Superior temporal gyrus (tissue), 1 donor: ENCODE data around the gene GGPS1.
"Not testable (repeated sequence)": the region's sequence is repeated elsewhere in the genome, so short reads cannot be mapped to it uniquely, and the experiment has no call there.

Experiments used
- DNase-seq: peaks from one replicate; pipeline ENCODE4 v3.0.0-alpha.2; 2016; ENCODE audit errors: extremely low spot score

The GGPS1 gene

DNA sequence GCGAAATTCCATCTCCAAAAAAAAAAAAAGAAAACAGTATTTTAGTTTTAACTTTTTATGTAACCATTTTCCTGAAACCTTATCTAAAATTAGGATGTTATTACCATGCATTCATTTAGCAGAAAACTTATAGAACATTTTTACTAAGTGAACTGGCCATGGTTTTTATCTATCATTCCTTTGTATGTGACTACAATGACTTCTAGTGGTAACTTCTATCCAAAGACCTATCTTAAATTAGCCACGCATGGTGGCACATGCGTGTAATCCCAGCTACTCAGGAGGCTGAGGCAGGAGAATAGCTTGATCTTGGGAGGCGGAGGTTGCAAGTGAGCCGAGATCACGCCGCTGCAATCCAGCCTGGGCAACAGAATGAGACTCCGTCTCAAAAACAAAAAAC, 11.4 kb downstream of the GGPS1 start:
- no peak for DNase-seq

- DNase-seq = no peak
These were observed 13.0 kb downstream of the GGPS1 start for GRCh38 chr1:235341334-235341733.

- DNase-seq = no peak
These were observed 13.7 kb downstream of the GGPS1 start for GRCh38 chr1:235342039-235342438.

- DNase-seq = no peak
These were observed 14.1 kb downstream of the GGPS1 start for GRCh38 chr1:235342471-235342870.

- DNase-seq = no peak
These were observed 15.4 kb downstream of the GGPS1 start for GRCh38 chr1:235343726-235344125.

DNA sequence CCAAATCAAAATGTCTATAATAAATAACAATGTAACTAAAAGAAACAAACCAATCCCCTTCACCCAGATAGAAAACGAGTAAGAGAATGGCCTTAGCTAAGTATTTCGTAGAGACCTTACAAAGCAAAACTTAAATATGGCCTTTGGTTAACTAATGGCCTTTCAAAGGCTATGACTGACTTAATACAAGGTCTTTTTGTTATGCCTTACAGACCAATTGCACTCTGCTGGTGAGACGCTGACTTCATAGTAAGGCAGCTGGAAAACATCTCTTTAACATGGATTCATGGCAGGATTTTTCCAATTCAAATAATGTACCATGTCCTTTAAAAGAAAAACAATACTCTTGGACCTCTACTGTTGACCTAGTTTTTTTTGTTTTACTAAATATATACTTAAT, 23.1 kb downstream of the GGPS1 start:
- no peak for DNase-seq

GRCh38 chr1:235351898-235352297, 23.5 kb downstream of the GGPS1 start:
- no peak for DNase-seq

DNA sequence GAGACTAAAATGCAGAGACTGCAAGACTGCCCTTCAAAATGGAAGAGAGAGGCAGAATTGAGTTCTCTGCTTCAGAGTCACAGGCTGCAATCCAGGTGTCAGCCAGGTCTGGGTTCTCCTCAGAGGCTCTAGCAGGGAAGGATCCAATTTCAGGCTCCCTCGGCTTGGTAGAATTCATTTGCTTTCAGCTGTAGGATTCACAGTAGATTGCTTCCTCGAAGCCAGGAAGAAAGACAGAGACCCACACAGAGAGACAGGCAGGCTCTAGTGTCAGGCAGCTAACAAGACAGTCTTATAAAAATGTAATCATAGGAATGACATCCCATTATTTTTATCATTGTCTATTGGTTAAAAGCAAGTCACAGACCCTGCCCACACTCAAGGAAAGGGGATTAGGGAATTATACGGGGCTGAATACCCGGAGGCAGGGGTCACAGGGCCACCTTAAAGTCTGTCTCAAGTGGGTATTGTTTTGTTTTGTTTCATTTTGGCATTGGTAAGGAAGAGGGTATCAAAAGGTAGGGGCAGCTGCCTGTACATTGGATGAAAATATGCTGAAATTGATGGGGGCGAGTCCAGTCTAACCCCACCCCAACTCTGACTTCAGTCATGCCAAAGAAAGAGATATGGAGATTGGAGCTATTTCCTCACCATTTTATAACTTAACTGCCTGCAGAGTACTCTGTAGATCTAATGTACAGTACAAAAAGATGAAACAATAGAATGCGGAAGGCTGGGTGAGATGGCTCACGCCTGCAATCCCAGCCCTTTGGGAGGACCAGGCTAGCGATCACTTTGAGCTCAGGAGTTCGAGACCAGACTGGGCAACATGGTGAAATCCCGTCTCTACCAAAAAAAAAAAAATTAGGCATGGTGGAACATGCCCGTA, 29.4 kb downstream of the GGPS1 start:
- no peak for DNase-seq

GRCh38 chr1:235358899-235359298, 30.5 kb downstream of the GGPS1 start:
- no peak for DNase-seq

- DNase-seq = not testable (repeated sequence)
These were observed 35.8 kb downstream of the GGPS1 start for GRCh38 chr1:235364189-235364588.

DNA sequence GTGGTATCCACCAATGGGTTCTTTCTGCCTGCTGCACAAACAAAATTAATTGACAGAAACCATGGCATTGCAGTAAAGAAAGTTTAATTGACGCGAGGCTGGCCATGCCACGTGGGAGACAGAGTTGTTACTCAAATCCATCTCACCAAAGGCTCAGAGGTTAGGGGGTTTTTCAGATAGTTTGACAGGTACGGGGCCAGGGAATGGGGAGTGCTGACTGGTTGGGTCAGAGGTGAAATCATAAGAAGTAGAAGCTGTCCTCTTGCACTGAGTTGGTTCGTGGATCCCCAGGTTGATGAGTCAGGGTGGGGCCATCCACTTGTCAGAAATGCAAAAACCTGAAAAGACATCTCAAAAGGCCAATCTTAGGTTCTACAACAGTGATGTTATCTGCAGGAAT, 37.9 kb downstream of the GGPS1 start:
- DNase-seq = no peak

DNA sequence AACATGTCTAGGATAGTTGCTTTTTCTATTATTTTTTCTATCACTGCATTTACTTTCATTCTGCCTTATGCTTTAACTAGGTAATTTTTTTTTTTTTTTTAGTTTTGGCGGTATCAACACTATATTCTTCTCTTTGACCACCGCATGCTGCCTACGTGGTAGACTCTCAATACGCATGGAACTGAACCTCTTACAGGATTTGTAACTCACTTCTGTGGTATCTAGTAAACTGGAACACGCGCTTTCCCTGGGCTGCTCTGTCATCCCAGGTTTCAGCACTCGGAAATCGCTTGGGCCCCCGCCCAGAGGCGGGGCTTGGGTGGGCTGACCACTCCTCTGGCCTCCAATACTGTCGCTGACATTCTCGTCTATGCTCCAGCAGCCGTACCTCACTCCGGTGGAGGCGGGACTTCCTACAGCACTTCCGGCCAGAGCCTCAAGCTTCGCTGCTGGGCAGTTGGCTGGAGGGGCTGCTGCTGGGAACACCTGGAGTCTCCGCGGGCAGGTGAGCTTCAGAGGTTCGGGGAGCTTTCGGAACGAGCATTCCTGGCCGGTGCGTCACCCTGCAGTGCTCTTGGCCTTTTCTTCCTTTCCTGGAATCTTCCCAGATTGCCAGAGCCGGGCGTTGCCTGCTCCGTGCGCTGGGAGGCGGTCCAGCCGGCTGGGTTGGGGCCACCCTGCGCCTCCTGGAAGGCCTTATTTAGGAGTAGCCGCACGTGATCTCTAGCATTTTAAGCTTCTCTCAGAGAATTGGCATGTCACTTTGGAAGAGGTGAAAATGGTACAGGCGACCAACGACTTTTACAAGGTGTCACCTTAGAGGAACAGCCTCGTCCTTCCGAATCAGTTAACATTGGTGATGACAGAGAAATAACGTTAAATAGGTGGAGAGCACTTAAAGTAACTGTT, 38.9 kb downstream of the GGPS1 start, which contains the start of gene TBCE:
TSS of gene TBCE (plus strand) at position 428 of the 909 bp plus-strand sequence. CDS start 12,623 bp downstream, outside the sequence.
- DNase-seq = peak; percentile 98

DNA sequence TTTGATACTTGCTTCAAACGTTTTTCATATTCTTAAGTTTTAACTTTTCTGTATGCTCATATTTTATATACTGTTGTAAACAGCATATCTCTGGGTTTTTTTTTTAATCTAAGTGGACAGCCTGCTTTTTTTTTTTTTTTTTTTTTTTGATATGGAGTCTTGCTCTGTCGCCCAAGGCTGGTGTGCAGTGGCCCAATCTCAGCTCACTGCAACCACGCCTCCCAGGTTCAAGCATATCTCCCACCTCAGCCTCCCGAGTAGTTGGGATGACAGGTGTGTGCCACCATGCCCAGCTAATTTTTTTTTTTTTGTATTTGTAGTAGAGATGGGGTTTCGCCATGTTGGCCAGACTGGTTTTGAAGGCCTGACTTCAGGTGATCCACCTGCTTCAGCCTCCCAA, 40.1 kb downstream of the GGPS1 start:
- DNase-seq = no peak

DNA sequence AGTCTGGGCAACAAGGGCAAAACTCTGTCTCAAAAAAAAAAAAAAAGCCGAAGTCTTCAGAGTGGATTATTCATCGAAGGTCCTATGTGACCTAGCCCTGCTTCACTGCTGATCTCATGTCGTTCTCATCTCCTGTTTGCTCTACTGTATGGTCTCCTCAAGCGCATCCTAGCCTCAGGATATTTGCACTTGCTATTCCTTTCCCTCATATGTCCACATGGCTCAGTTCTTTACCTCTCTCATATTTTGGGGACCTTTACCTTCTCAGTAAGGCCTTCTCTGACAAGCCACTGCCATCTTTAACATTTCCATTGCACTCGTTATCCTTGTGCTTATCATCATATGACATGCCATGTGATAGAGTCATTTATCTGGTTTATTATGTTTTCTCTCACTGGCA, 41.4 kb downstream of the GGPS1 start:
- no peak for DNase-seq

DNA sequence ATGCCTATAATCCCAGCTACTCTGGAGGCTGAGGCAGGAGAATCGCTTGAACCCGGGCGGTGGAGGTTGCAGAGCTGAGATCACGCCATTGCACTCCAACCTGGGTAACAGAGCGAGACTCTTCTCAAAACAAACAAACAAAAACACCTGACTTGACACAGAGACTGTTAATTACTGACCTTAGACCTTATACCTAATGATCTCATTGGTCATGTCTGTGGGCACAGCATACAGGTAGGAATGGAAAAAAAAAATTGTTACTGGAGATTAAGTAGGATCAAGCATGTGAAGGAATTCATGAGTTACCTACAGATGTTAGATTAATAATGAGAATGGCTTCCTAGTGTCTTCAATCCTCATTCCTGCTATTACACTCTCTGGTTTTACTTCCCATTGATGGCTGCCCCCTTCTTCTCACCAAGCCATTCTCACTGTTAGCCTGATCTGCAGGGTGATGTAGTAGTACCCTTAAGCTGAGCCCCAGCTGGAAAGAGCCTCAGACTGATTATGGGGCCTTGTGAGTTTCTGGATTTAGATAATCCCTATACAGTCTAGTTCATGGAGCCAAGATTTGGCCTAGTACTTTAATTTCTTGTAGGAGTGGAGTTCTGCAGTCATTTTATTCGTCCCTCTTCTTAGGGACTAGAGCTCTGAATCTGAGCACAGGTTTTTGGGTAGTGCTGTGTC, 47.7 kb downstream of the GGPS1 start:
- DNase-seq = no peak

GRCh38 chr1:235378134-235378735, 49.9 kb downstream of the GGPS1 start:
- DNase-seq = not testable (repeated sequence)

GRCh38 chr1:235381955-235382739, 53.8 kb downstream of the GGPS1 start:
- not testable (repeated sequence) for DNase-seq

DNA sequence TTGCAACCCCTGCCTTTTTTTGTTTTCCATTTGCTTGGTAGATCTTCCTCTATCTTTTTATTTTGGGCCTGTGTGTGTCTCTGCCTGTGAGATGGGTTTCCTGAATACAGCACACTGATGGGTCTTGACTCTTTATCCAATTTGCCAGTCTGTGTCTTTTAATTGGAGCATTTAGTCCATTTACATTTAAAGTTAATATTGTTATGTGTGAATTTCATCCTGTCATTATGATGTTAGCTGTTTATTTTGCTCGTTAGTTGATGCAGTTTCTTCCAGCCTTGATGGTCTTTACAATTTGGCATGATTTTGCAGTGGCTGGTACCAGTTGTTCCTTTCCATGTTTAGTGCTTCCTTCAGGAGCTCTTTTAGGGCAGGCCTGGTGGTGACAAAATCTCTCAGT, 57.3 kb downstream of the GGPS1 start:
- DNase-seq = not testable (repeated sequence)

DNA sequence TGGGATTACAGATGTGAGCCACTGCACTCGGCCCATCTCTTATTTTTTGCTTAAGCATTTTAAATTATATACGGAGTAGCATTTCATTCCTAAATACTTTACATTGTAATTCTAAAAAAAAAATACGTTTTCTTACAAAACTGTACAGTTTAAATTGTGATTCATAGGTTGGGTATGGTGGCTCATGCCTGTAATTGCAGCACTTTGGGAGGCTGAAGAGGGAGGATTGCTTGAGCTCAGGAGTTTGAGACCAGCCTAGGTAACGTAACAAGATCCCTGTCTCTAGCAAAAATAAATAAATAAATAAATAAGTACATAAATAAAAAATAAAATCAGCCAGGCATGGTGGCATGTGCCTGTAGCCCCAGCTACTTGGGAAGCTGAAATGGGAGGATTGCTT, 63.5 kb downstream of the GGPS1 start:
- no peak for DNase-seq
